HG03571 (cell line): ENCODE results near the gene ANKS1A.

Experiments used
- ATAC-seq: cut with Tn5 transposase; IDR thresholded peaks from one replicate; pipeline ENCODE4 v1.9.1; 2021; ENCODE audit not compliant: unreplicated experiment

Gene ANKS1A

GRCh38 chr6:35037664-35038038 lies 148.6 kb downstream of the ANKS1A start:
- ATAC-seq: no peak

- ATAC-seq: no peak
Measured at GRCh38 chr6:35038076-35038475, 149.0 kb downstream of the ANKS1A start.

- ATAC-seq: no peak
Measured at GRCh38 chr6:35040398-35040797, 151.3 kb downstream of the ANKS1A start.

- no peak for ATAC-seq
Measured at GRCh38 chr6:35041086-35041861, 152.2 kb downstream of the ANKS1A start.

GRCh38 chr6:35042031-35042815 lies 153.2 kb downstream of the ANKS1A start:
- no peak for ATAC-seq

GRCh38 chr6:35043381-35044130 lies 154.5 kb downstream of the ANKS1A start:
- ATAC-seq: no peak

GRCh38 chr6:35044145-35044745 lies 155.2 kb downstream of the ANKS1A start:
- ATAC-seq: no peak

- no peak for ATAC-seq
Measured at GRCh38 chr6:35044761-35045421, 155.8 kb downstream of the ANKS1A start.

GRCh38 chr6:35046103-35046502 lies 157.0 kb downstream of the ANKS1A start:
- no peak for ATAC-seq

GRCh38 chr6:35046862-35047261 lies 157.8 kb downstream of the ANKS1A start:
- ATAC-seq: no peak

- no peak for ATAC-seq
Measured at GRCh38 chr6:35047265-35048011, 158.4 kb downstream of the ANKS1A start.

- ATAC-seq: no peak
Measured at GRCh38 chr6:35048031-35048613, 159.1 kb downstream of the ANKS1A start.

GRCh38 chr6:35048631-35049083 lies 159.6 kb downstream of the ANKS1A start:
- no peak for ATAC-seq

- ATAC-seq: no peak
Measured at GRCh38 chr6:35049156-35049735, 160.2 kb downstream of the ANKS1A start.

GRCh38 chr6:35049900-35050756 lies 161.1 kb downstream of the ANKS1A start:
- no peak for ATAC-seq

GRCh38 chr6:35050757-35051330 lies 161.8 kb downstream of the ANKS1A start:
- no peak for ATAC-seq

- ATAC-seq: no peak
Measured at GRCh38 chr6:35051396-35051795, 162.3 kb downstream of the ANKS1A start.
